ENCODE results near the gene NDUFS3.

DNA sequence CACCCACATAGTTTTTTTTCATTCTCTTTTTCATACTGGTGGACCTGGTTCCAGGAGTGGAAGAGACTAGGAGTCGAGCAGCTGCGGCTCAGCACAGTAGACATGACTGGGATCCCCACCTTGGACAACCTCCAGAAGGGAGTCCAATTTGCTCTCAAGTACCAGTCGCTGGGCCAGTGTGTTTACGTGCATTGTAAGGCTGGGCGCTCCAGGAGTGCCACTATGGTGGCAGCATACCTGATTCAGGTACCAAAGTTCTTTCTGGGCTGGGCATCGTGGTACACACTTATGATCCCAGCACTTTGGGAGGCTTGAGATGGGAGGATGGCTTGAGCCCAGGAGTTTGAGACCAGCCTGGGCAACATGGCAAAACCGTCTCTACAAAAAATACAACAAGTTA is 9.2 kb upstream of the NDUFS3 start:
- TF ChIP-seq EZH2 (IDR thresholded peaks at IDR 0.05; ENCODE audit: insufficient read depth, poor library complexity, severe bottlenecking) (no peak), EZH2phosphoT487 (IDR thresholded peaks at IDR 0.05; ENCODE audit: insufficient read depth, low read depth) (no peak)

Data from GM23248 (cell line).